Memory B cell (primary cell): ENCODE results near the gene ASNS.
"Not testable (repeated sequence)": the region's sequence is repeated elsewhere in the genome, so short reads cannot be mapped to it uniquely, and the experiment has no call there.

Experiments used
- ATAC-seq: fragments of 150-1000 bp; cut with Tn5 transposase; 2 replicates; pipeline ENCODE4 v1.10.0; 2021; ENCODE audit warnings: low read depth, mild to moderate bottlenecking, moderate library complexity
- DNase-seq, 2 donors: peaks; one replicate each; pipeline ENCODE4 v3.0.0; 2022; ENCODE audit warnings: low spot score in 2 of 2
- H3K27ac Mint-ChIP-seq: one replicate; pipeline ENCODE4 v1.8.0; 2022; ENCODE audit warnings: mild to moderate bottlenecking, moderate library complexity, mixed read lengths
- H3K27me3 Mint-ChIP-seq: one replicate; pipeline ENCODE4 v1.8.0; 2022; ENCODE audit warnings: mixed read lengths
- H3K36me3 Mint-ChIP-seq: one replicate; pipeline ENCODE4 v1.8.0; 2022; ENCODE audit warnings: mild to moderate bottlenecking, mixed read lengths
- H3K4me1 Mint-ChIP-seq: one replicate; pipeline ENCODE4 v1.8.0; 2022; ENCODE audit warnings: mixed read lengths
- H3K4me3 Mint-ChIP-seq: one replicate; pipeline ENCODE4 v1.8.0; 2022; ENCODE audit warnings: mild to moderate bottlenecking, moderate library complexity, mixed read lengths
- H3K9me3 Mint-ChIP-seq: one replicate; pipeline ENCODE4 v1.8.0; 2022; ENCODE audit warnings: mixed read lengths

The ASNS gene

GRCh38 chr7:97872025-97872669 is at the start of gene ASNS:
TSS of gene ASNS (minus strand) at chr7:97872408. CDS start at chr7:97869156, 3,252 bp downstream.
- H3K4me1 Mint-ChIP-seq, result peaks cover 8% of the 10 kb centered on the region
- peak within 1 kb of the TSS; percentile 89 for H3K4me3 Mint-ChIP-seq
- peaks cover 3% of the 10 kb centered on the region for H3K36me3 Mint-ChIP-seq
- peak within 1 kb of the TSS; percentile 84 for H3K27ac Mint-ChIP-seq
- ATAC-seq, result peak; percentile 89
- no peaks in the 10 kb centered on the region for H3K27me3 Mint-ChIP-seq
- no peaks in the 10 kb centered on the region for H3K9me3 Mint-ChIP-seq
- peak; percentile 74 for DNase-seq

- not testable (repeated sequence) for ATAC-seq
These were observed 49.0 kb upstream of the ASNS start for GRCh38 chr7:97921254-97921653.

GRCh38 chr7:97915267-97915666 is 43.1 kb upstream of the ASNS start:
- DNase-seq, ATAC-seq, H3K27ac Mint-ChIP-seq, H3K9me3 Mint-ChIP-seq, H3K4me3 Mint-ChIP-seq, H3K4me1 Mint-ChIP-seq, H3K27me3 Mint-ChIP-seq: not testable (repeated sequence)
- H3K36me3 Mint-ChIP-seq, result peaks cover 10% of the 10 kb centered on the region

More at GRCh38 chr7:97921254-97921653, 49.0 kb upstream of the ASNS start:
- not testable (repeated sequence) for H3K27ac Mint-ChIP-seq, H3K4me1 Mint-ChIP-seq, DNase-seq, H3K4me3 Mint-ChIP-seq, H3K27me3 Mint-ChIP-seq, H3K9me3 Mint-ChIP-seq
- H3K36me3 Mint-ChIP-seq, result peaks cover 15% of the 10 kb centered on the region

GRCh38 chr7:97912294-97912693 is 40.1 kb upstream of the ASNS start:
- H3K27me3 Mint-ChIP-seq, H3K4me3 Mint-ChIP-seq, ATAC-seq, DNase-seq, H3K4me1 Mint-ChIP-seq, H3K36me3 Mint-ChIP-seq, H3K27ac Mint-ChIP-seq, H3K9me3 Mint-ChIP-seq: not testable (repeated sequence)

- peaks cover 24% of the 10 kb centered on the region for H3K36me3 Mint-ChIP-seq
- not testable (repeated sequence) for H3K27ac Mint-ChIP-seq, DNase-seq, H3K4me1 Mint-ChIP-seq, H3K9me3 Mint-ChIP-seq, ATAC-seq, H3K27me3 Mint-ChIP-seq, H3K4me3 Mint-ChIP-seq
These were observed 24.7 kb upstream of the ASNS start for GRCh38 chr7:97896893-97897292.

GRCh38 chr7:97891721-97892120 is 19.5 kb upstream of the ASNS start:
- not testable (repeated sequence) for ATAC-seq, H3K27me3 Mint-ChIP-seq, H3K9me3 Mint-ChIP-seq, H3K4me3 Mint-ChIP-seq, H3K27ac Mint-ChIP-seq, H3K4me1 Mint-ChIP-seq, DNase-seq
- H3K36me3 Mint-ChIP-seq, result peaks cover 17% of the 10 kb centered on the region

- not testable (repeated sequence) for H3K9me3 Mint-ChIP-seq, H3K27me3 Mint-ChIP-seq, H3K4me1 Mint-ChIP-seq, ATAC-seq, H3K36me3 Mint-ChIP-seq, H3K4me3 Mint-ChIP-seq, H3K27ac Mint-ChIP-seq, DNase-seq
These were observed 7.3 kb upstream of the ASNS start for GRCh38 chr7:97879527-97879926.

GRCh38 chr7:97874894-97875293 is 2.7 kb upstream of the ASNS start:
- not testable (repeated sequence) for H3K4me3 Mint-ChIP-seq

GRCh38 chr7:97873606-97874005 is 1.4 kb upstream of the ASNS start:
- Mint-ChIP-seq H3K27me3 (no peaks in the 10 kb centered on the region), H3K4me3 (no peak overlapping the region), H3K27ac (no peak overlapping the region), H3K36me3 (no peaks in the 10 kb centered on the region), H3K9me3 (no peaks in the 10 kb centered on the region), H3K4me1 (peaks cover 8% of the 10 kb centered on the region)
- DNase-seq (no peak), ATAC-seq (no peak)

More at GRCh38 chr7:97874894-97875293, 2.7 kb upstream of the ASNS start:
- ATAC-seq, H3K27me3 Mint-ChIP-seq, H3K4me1 Mint-ChIP-seq, DNase-seq, H3K9me3 Mint-ChIP-seq, H3K27ac Mint-ChIP-seq, H3K36me3 Mint-ChIP-seq: not testable (repeated sequence)

- ATAC-seq (peak; percentile 9), DNase-seq (no peak)
- Mint-ChIP-seq H3K9me3 (no peaks in the 10 kb centered on the region), H3K4me3 (peak overlapping the region; percentile 89), H3K36me3 (peaks cover 3% of the 10 kb centered on the region), H3K27me3 (no peaks in the 10 kb centered on the region), H3K27ac (peak overlapping the region; percentile 84), H3K4me1 (peaks cover 8% of the 10 kb centered on the region)
These were observed 566 bp downstream of the ASNS start for GRCh38 chr7:97871659-97872024.

- ATAC-seq (no peak), DNase-seq (no peak)
- Mint-ChIP-seq H3K4me1 (peaks cover 10% of the 10 kb centered on the region), H3K36me3 (peaks cover 11% of the 10 kb centered on the region), H3K27me3 (no peaks in the 10 kb centered on the region), H3K27ac (no peak overlapping the region), H3K4me3 (no peak overlapping the region), H3K9me3 (no peaks in the 10 kb centered on the region)
These were observed 3.4 kb downstream of the ASNS start for GRCh38 chr7:97868788-97869187.

GRCh38 chr7:97868314-97868713 is 3.9 kb downstream of the ASNS start:
- Mint-ChIP-seq H3K27me3 (no peaks in the 10 kb centered on the region), H3K36me3 (peaks cover 11% of the 10 kb centered on the region), H3K27ac (no peak overlapping the region), H3K9me3 (no peaks in the 10 kb centered on the region), H3K4me1 (peaks cover 10% of the 10 kb centered on the region), H3K4me3 (no peak overlapping the region)
- ATAC-seq, result no peak
- no peak for DNase-seq

GRCh38 chr7:97865104-97865503 is 7.1 kb downstream of the ASNS start:
- peaks cover 15% of the 10 kb centered on the region for H3K36me3 Mint-ChIP-seq

GRCh38 chr7:97859606-97860204 is 12.5 kb downstream of the ASNS start:
- no peaks in the 10 kb centered on the region for H3K9me3 Mint-ChIP-seq
- DNase-seq, result no peak
- peaks cover 3% of the 10 kb centered on the region for H3K4me1 Mint-ChIP-seq
- H3K36me3 Mint-ChIP-seq, result peaks cover 25% of the 10 kb centered on the region
- H3K27me3 Mint-ChIP-seq, result no peaks in the 10 kb centered on the region
- ATAC-seq, result no peak
- no peak overlapping the region for H3K27ac Mint-ChIP-seq
- no peak overlapping the region for H3K4me3 Mint-ChIP-seq

More at GRCh38 chr7:97865104-97865503, 7.1 kb downstream of the ASNS start:
- DNase-seq (no peak), ATAC-seq (no peak)
- Mint-ChIP-seq H3K27me3 (no peaks in the 10 kb centered on the region), H3K27ac (no peak overlapping the region), H3K9me3 (no peaks in the 10 kb centered on the region), H3K4me3 (no peak overlapping the region), H3K4me1 (peaks cover 3% of the 10 kb centered on the region)

- Mint-ChIP-seq H3K4me3 (no peak overlapping the region), H3K36me3 (peaks cover 27% of the 10 kb centered on the region), H3K27ac (no peak overlapping the region), H3K9me3 (no peaks in the 10 kb centered on the region), H3K4me1 (no peaks in the 10 kb centered on the region), H3K27me3 (no peaks in the 10 kb centered on the region)
- ATAC-seq (no peak), DNase-seq (no peak)
These were observed 14.0 kb downstream of the ASNS start for GRCh38 chr7:97858221-97858620.
